Vagina (tissue), 2 donors: Measurements from ENCODE around the gene LCE1B.

Experiments used
- POLR2A ChIP-seq, 2 donors: fragments of 450-650 bp; IDR thresholded peaks; one replicate each; pipeline ENCODE4 v1.6.1; 2017; ENCODE audit warnings: antibody characterized with exemption in 2 of 2, mild to moderate bottlenecking in 2 of 2, moderate library complexity in 2 of 2
- POLR2AphosphoS5 ChIP-seq, 2 donors: sonication (generic); formaldehyde crosslinking; IDR thresholded peaks; one replicate each; pipeline ENCODE4 v1.9.0; 2017; ENCODE audit warnings: antibody characterized with exemption in 2 of 2, mild to moderate bottlenecking in 2 of 2, low read depth in 1 of 2; ENCODE audit not compliant: insufficient read depth in 1 of 2
- TF ChIP-seq, protein P1 (sequence below), 3 experiments: fragments of 450-650 bp in 2 of 3; fragments of 200-600 bp in 1 of 3; sonication (generic) in 1 of 3; IDR thresholded peaks; one replicate each; pipeline ENCODE4 v1.5.1; 2017 to 2019; ENCODE audit warnings: antibody characterized with exemption in 3 of 3, mild to moderate bottlenecking in 2 of 3, moderate library complexity in 2 of 3

DNA sequence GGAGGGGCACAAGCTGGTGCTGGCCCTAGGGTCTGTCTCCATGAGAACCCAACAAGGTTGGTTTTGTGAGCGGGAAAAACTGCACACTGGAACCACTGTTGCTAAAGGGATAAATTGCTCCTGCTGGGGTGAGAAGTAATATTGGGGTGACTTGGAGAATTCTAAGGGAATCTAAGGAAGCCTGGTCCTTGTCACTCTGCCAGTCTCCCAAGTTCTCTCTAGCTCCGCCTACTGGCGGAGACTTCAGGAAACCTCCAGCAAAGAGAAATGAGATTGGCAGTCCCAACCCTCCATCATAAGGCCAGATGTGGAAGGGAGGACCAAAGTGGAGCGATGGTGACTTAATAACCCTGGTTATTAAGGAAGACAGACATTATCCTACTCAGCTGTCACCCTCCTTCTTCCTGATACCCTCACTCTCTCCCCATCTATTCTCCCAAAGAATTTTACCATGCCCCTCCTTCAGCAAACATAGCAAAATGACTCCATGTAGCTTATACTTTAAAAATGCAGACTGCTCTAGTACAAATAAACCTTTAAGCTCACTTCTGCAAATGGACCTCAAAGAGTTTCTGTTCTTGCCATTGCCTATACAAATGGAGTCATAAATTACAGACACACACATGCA, 34.1 kb upstream of the LCE1B start:
- TF ChIP-seq POLR2A (IDR thresholded peaks at IDR 0.05) = no peak
- TF ChIP-seq, protein P1, sequence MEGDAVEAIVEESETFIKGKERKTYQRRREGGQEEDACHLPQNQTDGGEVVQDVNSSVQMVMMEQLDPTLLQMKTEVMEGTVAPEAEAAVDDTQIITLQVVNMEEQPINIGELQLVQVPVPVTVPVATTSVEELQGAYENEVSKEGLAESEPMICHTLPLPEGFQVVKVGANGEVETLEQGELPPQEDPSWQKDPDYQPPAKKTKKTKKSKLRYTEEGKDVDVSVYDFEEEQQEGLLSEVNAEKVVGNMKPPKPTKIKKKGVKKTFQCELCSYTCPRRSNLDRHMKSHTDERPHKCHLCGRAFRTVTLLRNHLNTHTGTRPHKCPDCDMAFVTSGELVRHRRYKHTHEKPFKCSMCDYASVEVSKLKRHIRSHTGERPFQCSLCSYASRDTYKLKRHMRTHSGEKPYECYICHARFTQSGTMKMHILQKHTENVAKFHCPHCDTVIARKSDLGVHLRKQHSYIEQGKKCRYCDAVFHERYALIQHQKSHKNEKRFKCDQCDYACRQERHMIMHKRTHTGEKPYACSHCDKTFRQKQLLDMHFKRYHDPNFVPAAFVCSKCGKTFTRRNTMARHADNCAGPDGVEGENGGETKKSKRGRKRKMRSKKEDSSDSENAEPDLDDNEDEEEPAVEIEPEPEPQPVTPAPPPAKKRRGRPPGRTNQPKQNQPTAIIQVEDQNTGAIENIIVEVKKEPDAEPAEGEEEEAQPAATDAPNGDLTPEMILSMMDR (IDR thresholded peaks at IDR 0.05) = no peak
- TF ChIP-seq POLR2AphosphoS5 (IDR thresholded peaks at IDR 0.05; ENCODE audit: insufficient read depth in 1 of 2, low read depth in 1 of 2) = no peak
